ENCODE measurements around the gene AIFM3. TPM values are rescaled to one million over a fixed set of nuclear protein-coding genes. Genes with fewer than 3 reads are reported as not detected.

Gene AIFM3
- total and polyA plus RNA-seq, 2 of the 13 experiments (the other 11 are each of a cell fraction or from before 2014, with no cell fraction given) = 9.0 to 15.3 TPM

GRCh38 chr22:21009638-21010425 is 42.8 kb downstream of the AIFM3 start (continued):
- TF ChIP-seq ARID5B (CRISPR knock-in tag; IDR thresholded peaks at IDR 0.05) = peak; percentile 63; the same call in 1 of the 2 replicates
- no peak for TF ChIP-seq CBX5 (CRISPR knock-in tag; IDR thresholded peaks at IDR 0.05; ENCODE audit: borderline replicate concordance)
- no peak for TF ChIP-seq ZNF629 (CRISPR knock-in tag; conservative IDR thresholded peaks at IDR 0.05)
- no peak for TF ChIP-seq ZNF883 (CRISPR knock-in tag; IDR thresholded peaks at IDR 0.05; ENCODE audit: not compliant biosample characterization)
- 0 out of 2 replicates have a peak, but pooled peaks have one; percentile 41 for TF ChIP-seq PRMT3 (CRISPR knock-in tag; IDR thresholded peaks at IDR 0.05; ENCODE audit: borderline replicate concordance, low read depth)
- peak; percentile 90 for TF ChIP-seq ERF (CRISPR knock-in tag; IDR thresholded peaks at IDR 0.05)
- peak; percentile 53 for TF ChIP-seq ZNF781 (CRISPR knock-in tag; IDR thresholded peaks at IDR 0.05; ENCODE audit: borderline replicate concordance, not compliant biosample characterization)
- peak; percentile 61; the same call in 1 of the 2 replicates for TF ChIP-seq ZMAT3 (CRISPR knock-in tag; conservative IDR thresholded peaks at IDR 0.05)
- no peak for TF ChIP-seq ZNF382 (CRISPR knock-in tag; IDR thresholded peaks at IDR 0.05; ENCODE audit: borderline replicate concordance)
- no peak; the same call in 1 of the 2 replicates for TF ChIP-seq MED1 (CRISPR knock-in tag; IDR thresholded peaks at IDR 0.05)
- peak; percentile 95; the same call in 1 of the 2 replicates for TF ChIP-seq ZNF557 (CRISPR knock-in tag; IDR thresholded peaks at IDR 0.05)
- no peak for TF ChIP-seq FOSL1 (CRISPR knock-in tag; IDR thresholded peaks at IDR 0.05; ENCODE audit: borderline replicate concordance)
- TF ChIP-seq CAMTA2 (CRISPR knock-in tag; IDR thresholded peaks at IDR 0.05; ENCODE audit: borderline replicate concordance) = no peak
- no peak for TF ChIP-seq ARID3A (IDR thresholded peaks at IDR 0.05; ENCODE audit: low read depth, low read length)
- TF ChIP-seq RERE (CRISPR knock-in tag; IDR thresholded peaks at IDR 0.05; ENCODE audit: low read depth) = no peak
- no peak for TF ChIP-seq SNAPC5 (CRISPR knock-in tag; IDR thresholded peaks at IDR 0.05; ENCODE audit: borderline replicate concordance)
- no peak for TF ChIP-seq CREBL2 (CRISPR knock-in tag; IDR thresholded peaks at IDR 0.05; ENCODE audit: borderline replicate concordance)
